GM18858 (cell line): ENCODE results near the gene C1orf141.
"Not testable (repeated sequence)": the region's sequence is repeated elsewhere in the genome, so short reads cannot be mapped to it uniquely, and the experiment has no call there.

Experiments
- ATAC-seq: cut with Tn5 transposase; IDR thresholded peaks from one replicate; pipeline ENCODE4 v1.9.1; 2021; ENCODE audit not compliant: unreplicated experiment

The C1orf141 gene

DNA sequence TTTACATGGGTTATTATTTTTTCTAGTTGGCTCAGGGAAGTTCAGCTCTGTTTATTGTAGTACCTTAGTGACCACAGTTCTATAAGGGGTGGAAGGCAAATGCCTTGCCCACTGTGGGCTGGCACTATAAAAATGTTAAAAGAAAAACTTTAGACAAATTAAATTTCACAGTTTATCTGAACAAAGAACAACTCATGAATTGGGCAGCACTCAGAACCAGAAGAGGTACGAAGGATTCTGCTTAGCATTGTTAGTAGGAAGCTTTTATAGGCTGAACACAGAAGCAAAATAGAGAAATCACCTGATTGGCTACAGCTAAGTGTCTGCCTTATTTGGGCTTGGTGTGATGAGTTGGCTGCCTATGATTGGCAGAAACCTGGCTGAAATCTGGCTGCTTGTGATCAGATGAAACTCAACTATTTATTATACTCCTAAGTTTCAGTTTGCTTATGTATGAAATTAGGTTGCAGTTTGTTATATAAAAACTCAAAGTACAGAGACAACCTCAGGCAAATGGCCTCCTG, 45.0 kb downstream of the C1orf141 start:
- no peak for ATAC-seq

GRCh38 chr1:67088440-67088839, 46.3 kb downstream of the C1orf141 start:
- ATAC-seq: no peak

DNA sequence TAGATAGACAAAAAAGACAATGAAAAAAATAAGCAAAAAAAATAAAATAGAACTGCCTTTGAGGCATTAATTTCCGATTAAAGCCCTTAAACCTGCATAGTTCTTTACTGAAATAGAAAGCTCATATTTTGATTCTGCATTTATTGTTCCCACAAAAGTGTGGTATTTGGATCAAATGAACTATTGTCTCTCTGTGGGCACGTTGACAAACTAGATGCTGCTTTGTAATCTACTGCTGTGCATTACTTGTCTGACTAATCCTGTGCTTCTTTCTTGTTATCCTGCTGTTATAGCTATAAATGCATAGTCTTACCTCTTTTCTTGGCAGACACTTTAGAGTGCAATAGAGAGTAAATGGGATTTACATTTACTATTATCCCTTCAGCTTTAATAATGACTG, 49.4 kb downstream of the C1orf141 start:
- no peak for ATAC-seq

- no peak for ATAC-seq
Measured at GRCh38 chr1:67084765-67085318, 49.9 kb downstream of the C1orf141 start.

DNA sequence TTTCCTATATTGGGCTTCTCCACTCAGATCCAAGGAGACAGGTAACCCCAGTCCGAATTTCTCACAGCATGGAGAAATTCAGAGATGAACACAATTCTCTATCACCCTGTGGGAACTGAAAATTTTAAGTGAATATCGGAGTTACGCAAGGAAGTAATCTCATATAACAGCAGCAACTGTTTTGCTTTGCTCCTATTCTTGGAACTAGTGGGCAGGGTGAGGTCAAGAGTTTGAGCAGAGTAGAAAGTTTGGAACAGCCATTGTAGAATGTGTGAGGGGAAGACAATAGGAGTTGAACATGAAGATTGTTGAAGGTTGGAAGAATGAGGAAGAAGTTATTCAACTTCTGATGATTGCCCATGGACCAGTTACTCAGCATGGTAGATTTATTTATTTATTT, 56.5 kb downstream of the C1orf141 start:
- no peak for ATAC-seq

- no peak for ATAC-seq
Measured at GRCh38 chr1:67077593-67077992, 57.2 kb downstream of the C1orf141 start.

- ATAC-seq: no peak
Measured at GRCh38 chr1:67072749-67073148, 62.0 kb downstream of the C1orf141 start.

- ATAC-seq: not testable (repeated sequence)
Measured at GRCh38 chr1:67067655-67068054, 67.1 kb downstream of the C1orf141 start.

DNA sequence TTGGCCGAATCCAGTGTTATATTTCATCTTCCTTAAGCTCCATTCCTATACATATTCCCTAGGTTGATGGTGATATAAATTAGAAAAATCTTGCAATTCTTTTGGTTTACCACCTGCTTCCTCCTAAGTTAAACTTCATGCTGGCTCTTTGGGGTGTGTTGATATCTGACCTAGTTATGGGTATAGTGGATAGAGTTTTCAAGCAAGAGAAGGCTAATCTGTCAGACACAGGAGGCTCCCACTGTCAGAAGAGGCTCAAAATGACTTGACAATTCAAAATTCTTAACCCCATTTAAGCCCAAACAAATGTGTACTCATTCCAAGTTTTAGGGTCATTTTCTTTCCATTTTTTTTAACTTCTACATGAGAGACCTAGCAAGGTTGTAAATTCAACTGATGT, 72.4 kb downstream of the C1orf141 start:
- ATAC-seq: no peak

GRCh38 chr1:67061266-67061665, 73.5 kb downstream of the C1orf141 start:
- no peak for ATAC-seq

- no peak for ATAC-seq
Measured at GRCh38 chr1:67060811-67061218, 74.0 kb downstream of the C1orf141 start.

- no peak for ATAC-seq
Measured at GRCh38 chr1:67059346-67059745, 75.4 kb downstream of the C1orf141 start.

- ATAC-seq: no peak
Measured at GRCh38 chr1:67058761-67059160, 76.0 kb downstream of the C1orf141 start.

GRCh38 chr1:67058242-67058641, 76.5 kb downstream of the C1orf141 start:
- no peak for ATAC-seq

- peak; percentile 60 for ATAC-seq
Measured at GRCh38 chr1:67053785-67054772, 80.7 kb downstream of the C1orf141 start, which contains the start of gene SLC35D1. Gene SLC35D1, minus strand, starts transcription at chr1:67054148. Its CDS starts 135 bp downstream, at chr1:67054013.

DNA sequence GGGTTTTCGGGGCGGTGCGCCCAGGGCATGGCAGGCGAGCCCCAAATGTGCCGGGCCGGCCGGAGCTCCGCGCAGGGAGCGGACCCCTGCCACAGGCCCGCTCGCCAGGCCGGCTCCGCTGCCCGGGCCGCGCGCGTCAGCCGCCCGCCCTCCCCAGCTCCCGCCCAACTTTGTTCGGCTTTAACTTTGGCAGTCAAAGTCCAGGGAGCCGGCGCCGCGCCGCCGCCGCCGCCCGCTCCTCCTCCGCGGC, 81.3 kb downstream of the C1orf141 start:
- no peak for ATAC-seq

- ATAC-seq: peak; percentile 13
Measured at GRCh38 chr1:67052741-67053534, 81.8 kb downstream of the C1orf141 start.

- ATAC-seq: no peak
Measured at GRCh38 chr1:67051196-67051595, 83.6 kb downstream of the C1orf141 start.

- no peak for ATAC-seq
Measured at GRCh38 chr1:67044631-67045270, 90.0 kb downstream of the C1orf141 start.

DNA sequence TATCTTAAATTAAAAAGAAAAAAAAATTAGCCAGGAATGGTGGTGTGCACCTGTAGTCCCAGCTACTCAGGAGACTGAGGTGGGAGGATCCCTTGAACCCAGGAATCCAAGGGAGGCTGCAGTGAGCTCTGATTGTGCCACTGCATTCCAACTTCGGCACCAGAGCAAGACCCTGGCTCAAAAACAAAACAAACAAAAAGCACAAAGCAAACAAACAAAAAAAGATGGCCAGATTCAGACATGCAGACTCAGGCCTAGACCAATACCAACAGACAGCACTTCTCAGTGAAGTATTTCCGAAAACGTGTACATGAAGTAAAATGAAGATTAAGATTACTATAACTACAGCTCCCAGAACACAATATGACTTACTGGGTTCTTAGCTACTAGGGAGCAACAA, 91.4 kb downstream of the C1orf141 start:
- ATAC-seq: no peak
